Fibroblast of skin of right biceps (primary cell): ENCODE results near the gene ARRB1.
A peak's percentile ranks its signal among the peaks of the same experiment; 100 is the strongest.
"Not testable (repeated sequence)": the region's sequence is repeated elsewhere in the genome, so short reads cannot be mapped to it uniquely, and the experiment has no call there.

ENCODE experiments used
- DNase-seq: peaks from one replicate; pipeline ENCODE4 v3.0.0-alpha.2; 2013

Gene ARRB1

GRCh38 chr11:75320046-75320618, 31.3 kb downstream of the ARRB1 start:
- DNase-seq: no peak

- peak; percentile 13 for DNase-seq
Observed at GRCh38 chr11:75319035-75319877, 32.2 kb downstream of the ARRB1 start.

- DNase-seq: no peak
Observed at GRCh38 chr11:75317446-75318122, 33.9 kb downstream of the ARRB1 start.

DNA sequence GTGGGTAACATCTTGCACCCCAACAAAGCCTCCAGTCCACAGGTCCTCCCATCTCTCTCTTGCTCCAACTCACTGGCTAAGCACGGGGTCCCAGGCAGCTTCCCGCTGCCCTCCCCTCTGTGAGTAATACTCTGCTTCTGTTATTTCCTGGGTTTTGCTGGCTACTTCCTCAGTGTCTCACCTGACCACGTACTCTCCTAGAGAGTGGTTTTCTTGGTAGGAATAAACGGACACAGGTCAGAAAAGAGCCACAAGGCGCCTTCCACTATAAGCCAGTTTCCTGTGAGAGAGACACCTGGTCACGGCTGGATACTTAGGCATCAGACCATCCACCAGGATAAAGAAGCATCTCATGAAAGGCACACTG, 36.0 kb downstream of the ARRB1 start:
- no peak for DNase-seq

DNA sequence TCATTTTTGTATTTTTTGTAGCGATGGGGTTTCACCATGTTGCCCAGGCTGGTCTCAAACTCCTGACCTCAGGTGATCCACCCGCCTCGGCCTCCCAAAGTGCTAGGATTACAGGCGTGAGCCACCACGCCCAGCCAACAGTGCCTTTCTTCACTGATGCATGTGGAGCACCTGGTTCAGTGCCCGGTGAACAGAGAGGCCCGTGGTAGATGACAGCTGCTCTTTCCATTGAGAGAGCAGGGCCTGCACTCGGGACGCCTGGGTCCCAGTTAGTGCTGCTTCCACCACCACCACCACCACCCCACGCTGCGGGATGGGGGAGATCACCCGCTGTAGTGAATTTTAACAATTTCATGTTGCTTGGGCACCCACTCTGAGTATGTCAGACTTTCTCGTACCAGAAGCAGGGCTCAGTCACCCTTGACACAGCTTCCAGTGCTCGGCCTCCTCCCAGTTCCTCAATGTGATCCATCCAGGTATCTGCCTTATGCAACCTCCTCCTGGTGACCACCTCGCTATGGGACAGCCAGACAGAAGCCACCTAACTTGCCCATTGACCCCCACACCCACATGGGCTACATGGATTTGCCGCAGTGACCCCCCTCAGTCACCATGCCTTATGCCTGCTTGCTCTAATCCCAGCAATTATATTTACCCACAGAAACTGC, 36.6 kb downstream of the ARRB1 start:
- DNase-seq: no peak

DNA sequence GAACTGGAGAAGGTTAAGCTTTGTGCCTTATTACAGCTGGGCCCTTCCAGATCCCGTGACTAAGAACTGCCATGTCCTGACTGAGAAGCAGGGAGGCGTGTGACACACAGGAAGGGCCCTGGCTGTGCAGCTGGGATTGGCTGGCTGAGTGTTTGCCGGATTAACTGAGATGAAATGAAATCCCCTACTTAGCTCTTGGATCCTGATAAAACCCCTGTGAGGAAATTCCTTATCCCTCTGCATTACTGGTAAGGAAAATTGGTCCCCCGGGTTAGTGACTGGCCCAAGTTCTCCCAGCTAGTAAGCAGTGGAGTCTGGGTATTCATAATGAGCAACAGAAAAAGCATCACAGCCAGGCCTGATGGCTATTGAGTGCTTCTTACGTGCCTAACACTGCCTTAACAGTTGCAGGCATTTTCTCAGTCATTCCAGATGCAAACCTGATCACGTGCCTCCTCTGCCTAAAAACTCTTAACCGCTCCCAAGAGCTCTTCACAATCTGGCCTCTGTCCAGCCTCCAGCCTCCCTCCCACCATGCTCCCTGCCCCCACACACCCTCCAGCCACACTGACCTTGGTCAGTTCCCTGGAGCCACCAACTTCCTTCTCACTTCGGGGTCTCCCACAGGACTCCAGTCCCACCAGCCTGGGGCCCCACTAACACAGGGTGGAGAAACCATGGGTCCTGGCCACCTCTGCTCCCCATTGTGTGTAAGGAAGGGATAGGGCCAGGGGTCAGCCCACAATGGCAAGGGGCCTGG, 37.8 kb downstream of the ARRB1 start:
- peak; percentile 68 for DNase-seq

- DNase-seq: no peak
Observed at GRCh38 chr11:75312346-75312745, 39.1 kb downstream of the ARRB1 start.

- peak; percentile 71 for DNase-seq
Observed at GRCh38 chr11:75311858-75312288, 39.6 kb downstream of the ARRB1 start.

- DNase-seq: no peak
Observed at GRCh38 chr11:75308986-75309385, 42.5 kb downstream of the ARRB1 start.

DNA sequence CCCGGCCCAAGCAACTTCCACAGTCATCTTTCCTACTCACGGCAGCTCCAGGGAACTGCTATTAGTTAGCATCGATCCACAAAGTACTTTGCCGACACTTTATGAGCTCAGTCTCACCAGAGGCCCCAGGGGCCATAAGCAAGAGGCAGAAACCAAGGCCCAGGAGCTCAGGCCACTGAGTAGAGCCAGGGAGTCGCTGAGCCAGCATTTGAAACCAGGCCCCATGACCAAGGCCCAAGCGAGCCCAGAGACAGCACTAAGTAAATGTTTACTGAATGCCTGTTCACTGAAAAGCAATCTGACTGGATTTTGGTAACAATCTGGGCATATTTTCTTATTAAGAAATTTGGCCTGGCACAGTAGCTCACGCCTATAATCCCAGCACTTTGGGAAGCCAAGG, 43.3 kb downstream of the ARRB1 start:
- no peak for DNase-seq

- DNase-seq: no peak
Observed at GRCh38 chr11:75307058-75307457, 44.4 kb downstream of the ARRB1 start.

- DNase-seq: no peak
Observed at GRCh38 chr11:75306529-75306928, 44.9 kb downstream of the ARRB1 start.

- no peak for DNase-seq
Observed at GRCh38 chr11:75305993-75306392, 45.5 kb downstream of the ARRB1 start.

- DNase-seq: no peak
Observed at GRCh38 chr11:75305452-75305851, 46.0 kb downstream of the ARRB1 start.

DNA sequence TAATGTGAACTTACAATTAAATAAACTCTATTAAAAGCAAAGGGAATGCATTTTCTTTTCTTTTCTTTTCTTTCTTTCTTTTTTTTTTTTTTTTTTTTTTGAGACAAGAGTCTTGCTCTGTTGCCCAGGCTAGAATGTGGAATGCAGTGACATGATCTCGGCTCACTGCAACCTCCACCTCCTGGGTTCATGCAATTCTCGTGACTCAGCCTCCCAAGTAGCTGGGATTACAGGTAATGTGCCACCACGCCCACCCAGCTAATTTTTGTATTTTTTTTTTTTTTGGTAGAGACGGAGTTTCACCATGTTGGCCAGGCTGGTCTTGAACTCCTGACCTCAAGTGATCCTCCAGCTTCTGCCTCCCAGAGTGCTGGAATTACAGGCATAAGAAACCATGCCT, 46.5 kb downstream of the ARRB1 start:
- not testable (repeated sequence) for DNase-seq

DNA sequence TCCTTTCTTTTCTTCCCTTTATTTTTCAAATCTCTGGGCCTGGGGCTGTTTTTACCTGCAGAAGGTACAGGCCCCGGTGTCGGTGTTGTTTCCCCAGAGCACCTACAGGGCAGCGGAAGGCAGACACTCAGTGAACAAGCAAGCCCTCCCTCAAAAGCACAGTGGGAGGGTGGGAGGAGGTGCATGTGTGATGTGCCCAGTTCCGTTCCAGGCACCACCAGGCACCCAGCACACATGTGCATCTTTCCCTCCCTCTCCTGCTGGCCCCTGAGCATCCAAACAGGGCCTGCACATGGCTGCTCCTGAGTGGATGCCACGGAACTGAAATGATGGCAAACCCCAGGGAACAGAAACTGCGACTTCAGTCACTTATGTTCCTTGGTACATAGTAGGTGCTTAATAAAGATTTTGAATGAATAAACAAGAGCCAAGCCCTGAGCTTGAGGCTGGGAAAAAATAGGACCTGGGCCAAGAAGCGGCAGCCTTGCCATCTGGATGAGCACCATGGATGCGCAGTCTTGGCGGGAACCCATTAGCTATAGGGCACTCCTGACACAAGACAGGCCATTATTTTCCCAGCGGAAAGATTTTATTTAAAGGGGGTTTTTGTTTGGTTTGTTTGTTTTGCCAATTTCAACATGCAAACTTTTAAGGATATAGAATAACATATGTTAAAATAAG, 47.8 kb downstream of the ARRB1 start:
- no peak for DNase-seq

DNA sequence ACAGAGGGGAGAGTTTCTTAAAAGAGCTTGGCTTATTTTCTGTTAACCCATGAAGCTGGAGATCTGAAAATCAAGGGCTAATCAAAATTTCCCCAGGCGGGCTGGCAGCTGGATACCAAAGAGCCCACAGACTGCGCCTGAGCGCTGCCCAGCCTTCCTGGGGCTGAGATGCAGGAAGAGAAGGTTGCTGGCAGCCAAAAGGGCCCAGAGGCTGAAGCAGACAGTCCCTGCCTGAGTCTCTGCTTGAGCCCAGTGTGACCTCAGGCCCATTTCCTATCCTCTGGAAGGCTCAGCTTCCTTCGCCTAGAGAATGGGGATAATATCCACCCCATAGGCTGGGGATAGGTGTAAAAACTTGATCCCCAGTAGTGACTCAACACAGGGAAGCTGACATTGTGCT, 49.1 kb downstream of the ARRB1 start:
- no peak for DNase-seq

GRCh38 chr11:75301601-75302345, 49.7 kb downstream of the ARRB1 start:
- DNase-seq: no peak

DNA sequence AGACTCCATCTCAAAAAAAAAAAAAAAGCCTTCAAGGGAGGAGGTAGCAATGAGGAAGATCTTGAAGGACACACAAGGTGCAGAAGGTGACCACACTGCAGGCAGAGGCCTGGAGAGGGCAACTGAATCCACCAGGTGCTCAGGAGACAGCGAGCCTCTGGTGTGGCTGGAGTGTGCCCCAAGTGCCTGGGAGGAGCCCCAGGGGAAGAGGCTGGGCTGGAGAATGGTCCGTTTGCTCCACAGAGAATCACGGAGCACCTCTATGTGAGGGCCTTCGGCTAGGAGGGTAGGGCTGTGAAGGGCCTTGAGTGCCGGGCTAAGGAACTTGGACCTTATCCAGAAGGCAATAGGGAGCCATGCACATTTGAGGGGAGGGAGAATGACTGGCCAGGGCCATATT, 50.3 kb downstream of the ARRB1 start:
- no peak for DNase-seq

- DNase-seq: no peak
Observed at GRCh38 chr11:75298976-75299260, 52.5 kb downstream of the ARRB1 start.

- no peak for DNase-seq
Observed at GRCh38 chr11:75298191-75298975, 53.1 kb downstream of the ARRB1 start.
